Frontal cortex (tissue), 4 donors: ENCODE data around the gene FLYWCH2. TPM values are rescaled to one million over a fixed set of nuclear protein-coding genes. Genes with fewer than 3 reads are reported as not detected.

Experiments used
- DNase-seq, 2 donors: peaks; one replicate each; pipeline ENCODE4 v3.0.0; 2012; ENCODE audit warnings: low spot score in 2 of 2
- FAIRE-seq: peaks from 2 replicates; lab custom pipeline; 2012; peaks lifted over from hg19 to GRCh38; lab: Jason Lieb, UNC
- total RNA-seq: library from RNA; depleted of rRNA; stranded (reverse); fragments of >200 nt; gene quantifications from one replicate; pipeline ENCODE4 v1.2.3, GENCODE V29; 2014
- donor health status: control.
- donor health status: control.
- donor health status: control.

Gene FLYWCH2
- 46.5 TPM for total RNA-seq

DNA sequence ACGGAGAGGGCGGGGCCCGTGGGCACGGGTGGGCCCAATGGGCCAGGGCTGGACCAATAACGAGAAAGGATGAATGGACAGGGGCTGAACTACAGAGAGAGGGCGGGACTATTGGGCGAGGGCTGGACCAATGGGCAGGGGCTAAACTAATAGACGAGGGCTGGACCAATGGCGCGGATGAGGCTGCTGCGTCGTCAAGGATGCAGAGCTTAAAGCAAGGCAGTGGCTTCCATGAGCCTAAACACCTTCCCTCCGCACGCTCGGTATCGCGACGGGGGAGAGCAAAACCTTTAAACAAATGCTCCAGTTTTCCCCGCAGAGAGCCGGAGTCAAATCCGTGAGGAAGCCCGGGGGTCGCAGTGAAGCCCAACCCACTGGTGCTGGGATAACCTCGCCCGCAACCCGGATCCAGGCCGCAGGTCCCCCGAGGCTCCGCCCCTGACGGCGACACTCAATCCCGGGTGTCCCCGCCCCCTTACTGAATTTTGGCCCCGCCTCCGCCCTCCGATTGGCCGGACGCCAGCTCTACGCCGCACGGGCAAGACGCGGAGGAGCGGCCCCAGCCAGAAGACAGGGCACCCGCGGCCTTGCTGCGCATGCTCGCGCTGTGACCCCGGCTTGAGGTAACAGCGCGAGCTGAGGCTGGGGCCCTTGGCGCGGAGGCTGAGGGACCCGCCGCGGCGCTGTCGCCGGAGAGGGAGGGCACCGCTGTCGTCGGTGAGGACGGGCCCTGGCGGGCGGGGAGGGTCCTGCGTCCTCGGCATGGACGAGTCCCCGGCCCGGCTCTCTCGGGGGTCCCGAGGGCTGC, at the start of gene FLYWCH2:
Gene FLYWCH2, plus strand, starts transcription at position 566 of the 808 bp plus-strand sequence. CDS start 13,235 bp downstream, outside the sequence.
- DNase-seq (peak; percentile 95 to 96), FAIRE-seq (peak; percentile 39)

DNA sequence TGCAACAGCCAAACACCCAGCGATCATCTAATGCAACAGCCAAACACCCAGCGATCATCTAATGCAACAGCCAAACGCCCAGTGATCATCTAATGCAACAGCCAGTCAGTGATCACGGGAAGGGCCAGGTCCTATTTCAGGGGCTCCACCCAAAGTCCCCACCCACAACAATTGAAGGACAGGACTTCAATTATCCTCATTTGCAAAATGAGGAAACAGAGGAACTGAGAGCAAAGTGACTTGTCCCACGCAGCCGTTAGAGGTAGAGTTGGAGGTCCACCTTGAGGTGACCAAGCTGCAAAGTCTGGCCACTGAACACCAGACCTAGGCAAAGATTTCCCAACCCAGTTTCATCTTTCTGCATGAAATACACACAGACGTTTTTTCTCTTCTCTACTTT, 49.2 kb upstream of the FLYWCH2 start:
- FAIRE-seq (no peak), DNase-seq (no peak)

GRCh38 chr16:2834968-2835367, 48.0 kb upstream of the FLYWCH2 start:
- no peak for FAIRE-seq

GRCh38 chr16:2835638-2836493, 47.1 kb upstream of the FLYWCH2 start:
- DNase-seq = no peak
- FAIRE-seq = no peak

More at GRCh38 chr16:2834968-2835367, 48.0 kb upstream of the FLYWCH2 start:
- DNase-seq = no peak

DNA sequence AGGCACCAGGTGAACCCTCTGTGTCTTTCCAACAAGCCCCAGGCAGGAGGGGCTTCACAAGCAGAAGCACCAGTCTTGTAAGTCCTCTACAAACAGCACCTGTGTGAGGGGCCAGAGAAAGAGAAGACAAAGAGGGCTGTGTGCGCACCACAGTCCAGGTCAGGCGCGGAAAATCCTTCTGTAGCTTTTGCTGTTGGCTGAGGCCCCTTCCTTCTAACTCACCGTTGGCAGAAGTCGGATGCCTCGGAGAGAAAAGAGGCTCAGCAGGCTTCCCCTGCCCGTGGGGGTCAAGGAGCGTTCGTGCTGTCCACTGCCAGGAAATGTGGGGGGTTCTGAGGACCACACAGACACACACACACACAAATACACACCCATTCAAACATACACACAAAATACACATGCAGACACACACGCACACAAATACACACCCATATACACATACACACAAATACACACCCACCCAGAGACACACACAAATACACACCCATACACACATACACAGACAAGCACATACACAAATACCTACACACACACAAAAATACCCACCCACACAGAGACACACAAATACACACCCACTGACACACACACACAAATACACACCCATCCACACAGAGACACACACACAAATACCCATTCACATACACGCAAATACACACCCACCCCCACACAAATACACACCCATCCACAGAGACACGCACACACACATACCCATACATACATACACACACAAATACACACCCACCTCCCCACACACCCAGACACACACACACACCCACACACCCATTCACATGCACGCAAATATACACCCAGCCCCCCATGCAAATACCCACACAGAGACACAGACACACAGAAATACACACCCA, 46.1 kb upstream of the FLYWCH2 start:
- FAIRE-seq = no peak

GRCh38 chr16:2838928-2839327, 44.1 kb upstream of the FLYWCH2 start:
- FAIRE-seq = no peak
- peak; percentile 70 to 89 for DNase-seq

More for the DNA sequence above, 46.1 kb upstream of the FLYWCH2 start:
- no peak for DNase-seq

- FAIRE-seq = no peak
- no peak for DNase-seq
Observed at GRCh38 chr16:2839650-2840450, 43.2 kb upstream of the FLYWCH2 start.

DNA sequence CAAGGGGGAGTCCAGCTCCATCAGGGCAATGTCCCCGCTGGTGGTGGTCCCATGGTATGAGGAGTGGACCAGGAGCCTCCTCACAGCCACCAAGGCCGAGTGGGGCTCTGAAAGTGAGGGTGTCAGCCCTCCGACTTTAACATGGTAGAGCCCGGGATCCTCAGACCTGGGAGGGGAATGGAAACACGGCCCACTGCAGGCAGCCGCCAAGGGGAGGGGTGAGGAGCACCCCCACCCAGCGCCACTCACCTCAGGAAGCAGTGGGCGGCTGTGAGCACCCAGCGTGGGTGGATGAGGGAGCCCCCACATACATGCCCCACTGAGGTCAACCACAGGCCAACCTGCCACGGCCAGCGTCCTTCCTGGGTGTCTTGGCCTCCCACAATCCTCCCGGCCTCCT, 42.1 kb upstream of the FLYWCH2 start:
- DNase-seq (no peak), FAIRE-seq (no peak)

GRCh38 chr16:2841606-2842339, 41.2 kb upstream of the FLYWCH2 start:
- FAIRE-seq (no peak), DNase-seq (no peak)

DNA sequence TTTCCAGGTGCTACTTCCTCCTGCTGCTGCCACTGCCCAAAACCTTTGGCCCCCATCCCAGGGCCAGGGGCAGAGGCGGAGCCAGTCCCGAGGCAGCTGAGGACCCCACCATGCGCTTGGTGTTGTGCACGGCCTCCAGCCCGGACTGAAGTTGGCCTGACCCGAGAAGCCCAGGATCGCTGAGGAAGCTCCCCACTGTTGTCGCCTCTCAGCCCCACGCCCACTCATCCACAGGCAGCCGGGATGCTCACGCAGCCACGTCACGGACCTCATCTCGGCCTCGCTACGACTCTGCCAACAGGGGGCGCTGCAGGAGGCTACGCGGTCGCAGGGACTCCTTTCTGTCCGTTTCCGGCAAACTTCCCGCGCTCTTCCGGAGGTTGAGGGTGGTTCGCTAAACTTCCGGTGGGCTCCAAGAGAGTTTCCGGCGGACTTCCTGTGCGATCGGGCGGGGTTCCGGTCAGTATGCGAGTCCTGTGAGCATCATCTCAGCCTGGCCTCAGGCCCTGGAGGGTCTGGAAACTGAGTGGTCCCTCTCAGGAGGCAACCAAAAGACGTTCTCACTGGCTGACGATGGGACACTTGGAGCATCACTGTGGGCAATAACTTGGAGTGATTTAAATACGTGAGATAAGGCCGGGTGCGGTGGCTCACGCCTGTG, 40.5 kb upstream of the FLYWCH2 start:
- FAIRE-seq = no peak
- no peak for DNase-seq

DNA sequence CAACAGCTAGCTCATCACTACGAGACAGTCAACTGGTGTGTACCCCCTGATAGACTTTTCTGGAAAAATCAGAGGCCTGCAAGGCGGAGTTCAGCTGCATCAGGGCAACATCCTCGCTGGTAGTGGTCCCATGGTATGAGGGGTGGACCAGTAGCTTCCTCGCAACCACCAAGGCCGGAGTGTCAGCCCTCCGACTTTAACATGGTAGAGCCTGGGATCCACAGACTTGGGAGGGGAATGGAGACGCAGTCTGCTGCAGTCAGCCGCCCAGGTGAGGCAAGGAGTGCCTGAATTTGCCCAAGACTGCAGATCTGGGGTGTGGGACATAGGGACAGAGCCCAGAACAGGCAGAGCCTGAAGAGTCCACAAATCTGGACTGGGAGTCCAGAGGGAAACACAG, 39.5 kb upstream of the FLYWCH2 start:
- FAIRE-seq (no peak), DNase-seq (no peak)

- no peak for DNase-seq
- FAIRE-seq = no peak
Observed at GRCh38 chr16:2845116-2845515, 37.9 kb upstream of the FLYWCH2 start.

GRCh38 chr16:2846511-2847310, 36.3 kb upstream of the FLYWCH2 start:
- no peak for FAIRE-seq

DNA sequence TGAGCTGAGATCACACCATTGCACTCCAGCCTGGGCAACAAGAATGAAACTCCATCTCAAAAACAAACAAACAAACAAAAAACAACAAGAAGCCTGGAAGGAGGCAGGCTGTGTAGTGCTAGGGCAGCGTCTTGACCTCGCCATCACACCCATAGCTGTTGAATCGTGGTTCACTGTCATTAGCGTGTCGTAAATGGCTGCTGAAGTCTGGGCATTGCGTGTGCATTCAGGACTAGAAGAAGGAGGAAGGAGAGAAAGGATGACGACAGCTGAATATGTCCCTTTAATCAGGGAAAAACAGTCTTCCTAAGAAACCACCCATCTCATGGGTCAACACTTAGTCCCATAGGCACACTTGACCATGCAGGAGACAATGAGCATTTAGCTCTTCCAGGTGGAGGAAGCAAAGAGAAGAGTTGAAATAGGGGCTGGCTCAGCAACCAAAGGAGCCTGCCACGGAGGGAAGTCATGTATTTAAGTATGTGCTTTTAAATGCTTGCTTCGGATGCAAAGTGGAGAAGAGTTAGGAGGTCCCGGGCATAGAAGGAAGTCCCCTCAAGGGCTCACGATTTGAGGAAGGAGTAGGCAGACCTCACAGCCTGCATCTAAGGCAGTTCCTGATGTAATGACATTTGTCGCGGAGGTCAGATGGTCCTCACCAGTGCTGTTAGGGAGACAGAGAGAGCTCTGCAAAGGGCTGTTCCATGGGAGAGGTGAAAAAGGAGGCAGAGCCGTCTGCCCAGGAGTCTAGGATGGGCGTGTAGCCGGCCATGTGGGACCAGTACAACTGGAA, 33.9 kb upstream of the FLYWCH2 start:
- no peak for FAIRE-seq

More at GRCh38 chr16:2846511-2847310, 36.3 kb upstream of the FLYWCH2 start:
- no peak for DNase-seq

GRCh38 chr16:2852003-2852730, 30.8 kb upstream of the FLYWCH2 start:
- DNase-seq (no peak), FAIRE-seq (no peak)

More for the DNA sequence above, 33.9 kb upstream of the FLYWCH2 start:
- DNase-seq = no peak
